IMR-90 (cell line): ENCODE data around the gene INO80. TPM values are rescaled to one million over a fixed set of nuclear protein-coding genes. Genes with fewer than 3 reads are reported as not detected.

Experiments used
- ATAC-seq: fragments of 200-7000 bp; cut with Tn5 transposase; 2 replicates; pipeline ENCODE4 v1.9.1; 2020; ENCODE audit warnings: low read depth, mild to moderate bottlenecking, moderate library complexity
- BruUV-seq: library from RNA; stranded (reverse); fragments of 400-500 nt; replicated peaks from 2 replicates; lab custom pipeline; 2021; lab: Mats Ljungman, UMichigan
- CTCF ChIA-PET: fragments of 300-600 bp; formaldehyde crosslinking; extraction: SDS; loops from one replicate; lab custom pipeline; 2021; ENCODE audit warnings: antibody characterized with exemption; lab: Yijun Ruan, JAX
- POLR2A ChIA-PET: fragments of 300-600 bp; sonication (Branson Sonifier 250); formaldehyde crosslinking; loops from one replicate; lab custom pipeline; 2022; ENCODE audit warnings: antibody characterized with exemption; ENCODE audit not compliant: unreplicated experiment; lab: Charles Lee
- DNase-seq: peaks from one replicate; pipeline ENCODE4 v3.0.0; 2013
- H2AFZ ChIP-seq: replicated peaks from 2 replicates; pipeline ENCODE3; 2013; ENCODE audit warnings: low read length, mild to moderate bottlenecking; ENCODE audit not compliant: poor library complexity
- H2AK5ac ChIP-seq: 2 replicates; pipeline ENCODE4 v1.6.1; 2013; ENCODE audit warnings: low read depth, low read length, inconsistent platforms
- H2AK9ac ChIP-seq: replicated peaks from 2 replicates; pipeline ENCODE3; 2013; ENCODE audit warnings: mild to moderate bottlenecking, low read depth, low read length, moderate library complexity; ENCODE audit not compliant: poor library complexity
- H2BK120ac ChIP-seq: 2 replicates; pipeline ENCODE4 v1.6.1; 2013; ENCODE audit warnings: low read depth, low read length, inconsistent platforms
- H2BK15ac ChIP-seq: 3 replicates; pipeline ENCODE4 v1.6.1; 2013; ENCODE audit warnings: low read depth, low read length, inconsistent platforms
- H2BK20ac ChIP-seq: 2 replicates; pipeline ENCODE4 v1.6.1; 2013; ENCODE audit warnings: low read depth, mild to moderate bottlenecking, inconsistent platforms, low read length, moderate library complexity
- H2BK5ac ChIP-seq: 2 replicates; pipeline ENCODE4 v1.6.1; 2013; ENCODE audit warnings: mild to moderate bottlenecking, low read depth, low read length, inconsistent platforms; ENCODE audit not compliant: poor library complexity, severe bottlenecking
- H3K14ac ChIP-seq: replicated peaks from 2 replicates; pipeline ENCODE4 v1.6.1; 2013; ENCODE audit warnings: low read depth, low read length, inconsistent platforms
- H3K18ac ChIP-seq: 2 replicates; pipeline ENCODE4 v1.6.1; 2013; ENCODE audit warnings: low read depth, low read length, control low read depth
- H3K23ac ChIP-seq: 2 replicates; pipeline ENCODE4 v1.6.1; 2013; ENCODE audit warnings: low read depth, low read length, inconsistent platforms
- H3K27ac ChIP-seq: 2 replicates; pipeline ENCODE4 v1.5.1; 2013; ENCODE audit warnings: mild to moderate bottlenecking, control low read depth, low read length; ENCODE audit not compliant: insufficient read depth
- H3K27me3 ChIP-seq: 2 replicates; pipeline ENCODE4 v1.6.1; 2013; ENCODE audit warnings: low read length; ENCODE audit not compliant: control insufficient read depth, insufficient read depth
- H3K36me3 ChIP-seq: 2 replicates; pipeline ENCODE4 v1.6.1; 2013; ENCODE audit warnings: low read length, mixed read lengths; ENCODE audit not compliant: control insufficient read depth, insufficient read depth
- H3K4ac ChIP-seq: 2 replicates; pipeline ENCODE4 v1.6.1; 2013; ENCODE audit warnings: low read depth, low read length, inconsistent platforms
- H3K4me1 ChIP-seq: 2 replicates; pipeline ENCODE4 v1.6.1; 2013; ENCODE audit warnings: low read length, mixed read lengths; ENCODE audit not compliant: control insufficient read depth, insufficient read depth
- H3K4me2 ChIP-seq: 2 replicates; pipeline ENCODE4 v1.6.1; 2013; ENCODE audit warnings: low read depth, mild to moderate bottlenecking, control low read depth, low read length, moderate library complexity
- H3K4me3 ChIP-seq: 2 replicates; pipeline ENCODE4 v1.5.1; 2013; ENCODE audit warnings: low read depth, mild to moderate bottlenecking, control low read depth, low read length, moderate library complexity; ENCODE audit not compliant: insufficient read depth
- H3K56ac ChIP-seq: 2 replicates; pipeline ENCODE4 v1.6.1; 2013; ENCODE audit warnings: low read length, inconsistent platforms; ENCODE audit not compliant: insufficient read depth; ENCODE audit errors: extremely low read depth
- H3K79me1 ChIP-seq, 2 experiments: 2 replicates each; pipeline ENCODE4 v1.6.1; 2013; ENCODE audit warnings: low read length in 2 of 2, inconsistent platforms in 1 of 2, low read depth in 1 of 2
- H3K9ac ChIP-seq: 2 replicates; pipeline ENCODE4 v1.6.1; 2013; ENCODE audit warnings: low read depth, low read length, control low read depth
- H3K9me1 ChIP-seq: 2 replicates; pipeline ENCODE4 v1.6.1; 2013; ENCODE audit warnings: low read length, inconsistent platforms; ENCODE audit not compliant: insufficient read depth
- H3K9me3 ChIP-seq: 2 replicates; pipeline ENCODE4 v1.6.1; 2013; ENCODE audit warnings: low read length; ENCODE audit not compliant: control insufficient read depth, insufficient read depth
- H4K20me1 ChIP-seq: 2 replicates; pipeline ENCODE4 v1.6.1; 2013; ENCODE audit warnings: low read length, inconsistent platforms; ENCODE audit not compliant: insufficient read depth
- H4K5ac ChIP-seq: 2 replicates; pipeline ENCODE4 v1.6.1; 2013; ENCODE audit warnings: mild to moderate bottlenecking, low read depth, low read length, control low read depth
- H4K8ac ChIP-seq, 2 experiments: 2 replicates each; pipeline ENCODE4 v1.6.1; 2013; ENCODE audit warnings: low read depth in 2 of 2, low read length in 2 of 2, control low read depth in 1 of 2, inconsistent platforms in 1 of 2
- H4K91ac ChIP-seq: 2 replicates; pipeline ENCODE4 v1.6.1; 2013; ENCODE audit warnings: low read depth, low read length, inconsistent platforms; ENCODE audit not compliant: insufficient read depth
- BHLHE40 ChIP-seq: fragments of 150-350 bp; IDR thresholded peaks from 2 replicates; pipeline ENCODE4 v1.6.1; 2016; ENCODE audit warnings: mild to moderate bottlenecking, low read depth, low read length
- CEBPB ChIP-seq: IDR thresholded peaks from 2 replicates; pipeline ENCODE4 v1.6.1; 2012; ENCODE audit warnings: low read depth, low read length, improper control_type of control experiment
- CHD1 ChIP-seq: IDR thresholded peaks from 2 replicates; pipeline ENCODE4 v1.6.1; 2012; ENCODE audit warnings: low read depth, low read length, improper control_type of control experiment
- CTCF ChIP-seq: conservative IDR thresholded peaks from 2 replicates; pipeline ENCODE4 v1.5.1; 2012; ENCODE audit warnings: mild to moderate bottlenecking, low read depth, low read length, improper control_type of control experiment
- ELK1 ChIP-seq: fragments of 150-350 bp; IDR thresholded peaks from 2 replicates; pipeline ENCODE4 v1.6.1; 2016; ENCODE audit warnings: low read depth, mild to moderate bottlenecking, low read length, moderate library complexity, borderline replicate concordance
- FOS ChIP-seq: fragments of 150-350 bp; IDR thresholded peaks from 2 replicates; pipeline ENCODE4 v1.6.1; 2016; ENCODE audit warnings: low read depth, low read length
- MAFK ChIP-seq: IDR thresholded peaks from 2 replicates; pipeline ENCODE4 v1.6.1; 2012; ENCODE audit warnings: low read depth, low read length, improper control_type of control experiment
- MAZ ChIP-seq: IDR thresholded peaks from 2 replicates; pipeline ENCODE4 v1.6.1; 2012; ENCODE audit warnings: low read depth, mild to moderate bottlenecking, low read length, improper control_type of control experiment, moderate library complexity, borderline replicate concordance
- MXI1 ChIP-seq: IDR thresholded peaks from 2 replicates; pipeline ENCODE4 v1.6.1; 2012; ENCODE audit warnings: low read depth, mild to moderate bottlenecking, low read length, moderate library complexity, borderline replicate concordance
- NFE2L2 ChIP-seq: fragments of 150-350 bp; IDR thresholded peaks from 2 replicates; pipeline ENCODE4 v1.6.1; 2016; ENCODE audit warnings: low read depth, mild to moderate bottlenecking, low read length
- POLR2A ChIP-seq: IDR thresholded peaks from 2 replicates; pipeline ENCODE4 v1.6.1; 2012; ENCODE audit warnings: mild to moderate bottlenecking, low read depth, low read length
- RAD21 ChIP-seq: IDR thresholded peaks from 2 replicates; pipeline ENCODE4 v1.6.1; 2012; ENCODE audit warnings: low read length, improper control_type of control experiment
- RCOR1 ChIP-seq: IDR thresholded peaks from 2 replicates; pipeline ENCODE4 v1.6.1; 2012; ENCODE audit warnings: mild to moderate bottlenecking, low read length, improper control_type of control experiment; ENCODE audit not compliant: insufficient replicate concordance
- RFX5 ChIP-seq: IDR thresholded peaks from 2 replicates; pipeline ENCODE4 v1.8.0; 2012; ENCODE audit warnings: low read depth, mild to moderate bottlenecking, low read length, moderate library complexity
- SMC3 ChIP-seq: fragments of 150-350 bp; IDR thresholded peaks from 2 replicates; pipeline ENCODE4 v1.6.1; 2016; ENCODE audit warnings: low read depth, mild to moderate bottlenecking, antibody characterized with exemption, low read length, moderate library complexity
- USF2 ChIP-seq: fragments of 150-350 bp; IDR thresholded peaks from 2 replicates; pipeline ENCODE4 v1.6.1; 2017; ENCODE audit warnings: mild to moderate bottlenecking, antibody characterized with exemption, low read length, low read depth
- WGBS, 2 experiments: methylation state at CpG; one replicate each; pipeline versions ENCODE4 v1.1.5 to v1.1.7; 2013; ENCODE audit warnings: missing lambda C conversion rate in 2 of 2; ENCODE audit not compliant: insufficient read length in 1 of 2; ENCODE audit errors: extremely low coverage in 2 of 2; 5-methylcytosine and 5-hydroxymethylcytosine counted together
- dilution Hi-C: fragments of 300-500 bp; cut with HindIII; formaldehyde crosslinking; loops from one replicate; pipeline ENCODE4 v1.14.3; 2018; ENCODE audit warnings: low sequenced_read_pairs; ENCODE audit not compliant: unreplicated experiment
- in situ Hi-C: fragments of 300-500 bp; cut with MboI; formaldehyde crosslinking; loops from 3 replicates; pipeline ENCODE4 v1.14.3; 2019; ENCODE audit warnings: low sequenced_read_pairs, inconsistent platforms, mixed read lengths
- intact Hi-C: fragments of 100-400 bp; cut with micrococcal nuclease; formaldehyde crosslinking; loops from 2 replicates; pipeline ENCODE4 v1.10.0; 2022
- polyA plus RNA-seq, 3 experiments: library from polyadenylated mRNA; depleted of rRNA; stranded (reverse); fragments of >200 nt; gene quantifications; 2 replicates each; pipeline ENCODE4 v1.2.3, GENCODE V29; 2012; ENCODE audit warnings: low replicate concordance in 1 of 3
- total RNA-seq: library from RNA; depleted of rRNA; stranded (reverse); fragments of >200 nt; gene quantifications from 2 replicates; pipeline ENCODE4 v1.2.3, GENCODE V29; 2012

INO80 gene
- total and polyA plus RNA-seq, 2 of the 4 experiments (the other 2 are of a cell fraction), result 6.0 to 13.3 TPM

- no peak overlapping the region for H4K8ac ChIP-seq
- H3K4ac ChIP-seq, result no peak overlapping the region
- ChIA-PET POLR2A (no interaction called here), CTCF (interaction anchor here (1.0 kb wide), 1 partner anchor 77 kb away, joined by 3 read pairs; no protein-coding TSS in a partner anchor)
- peaks cover 3% of the 10 kb centered on the region for H3K4me1 ChIP-seq
- no peak overlapping the region for H2BK120ac ChIP-seq
- no peaks in the 10 kb centered on the region for H3K9me3 ChIP-seq
- TF ChIP-seq RAD21 (no peak), MAFK (no peak), POLR2A (no peak), USF2 (no peak), NFE2L2 (no peak), FOS (no peak), CTCF (no peak), CEBPB (no peak), CHD1 (no peak), BHLHE40 (no peak), RCOR1 (no peak), MAZ (no peak), MXI1 (no peak), SMC3 (no peak), ELK1 (no peak), RFX5 (no peak)
- no peak overlapping the region for H3K56ac ChIP-seq
- no peak overlapping the region for H3K18ac ChIP-seq
- dilution Hi-C loops, result no loop called here
- H3K4me2 ChIP-seq, result no peak overlapping the region
- no peak for DNase-seq
- H2BK5ac ChIP-seq, result no peak overlapping the region
- no peak overlapping the region for H4K5ac ChIP-seq
- H3K36me3 ChIP-seq, result peaks cover 5% of the 10 kb centered on the region; the same call in 1 of the 2 replicates
- H4K20me1 ChIP-seq, result peaks cover 18% of the 10 kb centered on the region
- peaks cover 3% of the 10 kb centered on the region; the same call in 1 of the 2 replicates for H3K9me1 ChIP-seq
- H4K91ac ChIP-seq, result no peak overlapping the region
- H2AFZ ChIP-seq, result no peak overlapping the region
- WGBS, 2 experiments, result no CpG with 5 or more reads among the region's 5 CpGs
- in situ Hi-C loops, result no loop called here
- no TSS peak for BruUV-seq
- no peak overlapping the region for H3K23ac ChIP-seq
- H3K27me3 ChIP-seq, result no peaks in the 10 kb centered on the region
- no peak overlapping the region for H2AK9ac ChIP-seq
- intact Hi-C loops, result no loop called here
- ATAC-seq, result no peak
- no peak overlapping the region for H3K27ac ChIP-seq
- H3K9ac ChIP-seq, result no peak overlapping the region
- H3K4me3 ChIP-seq, result no peak overlapping the region
- H3K14ac ChIP-seq, result no peak overlapping the region
- no peak overlapping the region for H2BK20ac ChIP-seq
- no peak overlapping the region for H2AK5ac ChIP-seq
- H2BK15ac ChIP-seq, result no peak overlapping the region
- H3K79me1 ChIP-seq, result peaks cover 25 to 71% of the 10 kb centered on the region in 2 experiments
Measured at GRCh38 chr15:41106947-41107346, 9.1 kb downstream of the INO80 start.
